Endothelial cell of umbilical vein (primary cell): Measurements from ENCODE around the gene RIPK4. TPM values are rescaled to one million over a fixed set of nuclear protein-coding genes. Genes with fewer than 3 reads are reported as not detected.

Experiments used
- BruUV-seq: library from RNA; stranded (reverse); fragments of 400-500 nt; replicated peaks from 2 replicates; lab custom pipeline; 2021; lab: Mats Ljungman, UMichigan
- CTCF ChIA-PET: fragments of 300-600, 350-600 bp; sonication (Branson Sonifier 250); formaldehyde crosslinking; loops from one replicate; lab custom pipeline; 2021; ENCODE audit warnings: antibody characterized with exemption, inconsistent platforms; lab: Charles Lee
- POLR2A ChIA-PET: fragments of 300-600, 350-600 bp; sonication (Branson Sonifier 250); formaldehyde crosslinking; loops from one replicate; lab custom pipeline; 2021; ENCODE audit warnings: antibody characterized with exemption, inconsistent platforms; lab: Charles Lee
- DNase-seq: peaks from one replicate; pipeline ENCODE4 v3.0.0-alpha.2; 2011; ENCODE audit warnings: low read depth, low spot score
- FAIRE-seq: peaks from 2 replicates; lab custom pipeline; 2011; peaks lifted over from hg19 to GRCh38; lab: Jason Lieb, UNC
- H2AFZ ChIP-seq: 2 replicates; pipeline ENCODE4 v1.6.0; 2012; ENCODE audit warnings: low read depth, low read length, control low read depth, inconsistent platforms
- H3K27ac ChIP-seq: 2 replicates; pipeline ENCODE4 v1.5.1; 2011; ENCODE audit warnings: low read depth, mild to moderate bottlenecking, control low read depth, low read length, moderate library complexity; ENCODE audit not compliant: insufficient read depth
- H3K27me3 ChIP-seq, 2 experiments: 2 replicates each; pipeline versions ENCODE4 v1.6.0 to v1.6.1; 2011; ENCODE audit warnings: low read length in 2 of 2, mixed read lengths in 1 of 2; ENCODE audit not compliant: control insufficient read depth in 2 of 2, insufficient read depth in 2 of 2
- H3K36me3 ChIP-seq, 2 experiments: 2 replicates in 1 of 2; 3 replicates in 1 of 2; pipeline ENCODE4 v1.5.1; 2011; ENCODE audit warnings: low read length in 2 of 2, mild to moderate bottlenecking in 1 of 2, moderate library complexity in 1 of 2; ENCODE audit not compliant: control insufficient read depth in 2 of 2, insufficient read depth in 2 of 2; ENCODE audit errors: extremely low read depth in 1 of 2
- H3K4me1 ChIP-seq: 3 replicates; pipeline ENCODE4 v1.5.1; 2011; ENCODE audit warnings: mild to moderate bottlenecking, low read length; ENCODE audit not compliant: control insufficient read depth, insufficient read depth; ENCODE audit errors: extremely low read depth
- H3K4me2 ChIP-seq: 2 replicates; pipeline ENCODE4 v1.6.1; 2011; ENCODE audit warnings: low read length, control low read depth, mixed read lengths; ENCODE audit not compliant: insufficient read depth
- H3K4me3 ChIP-seq, 3 experiments: fragments of 200-600 bp in 1 of 3; sonication (generic), shearing (Covaris generic) in 1 of 3; replicated peaks in 1 of 3; 2 replicates each; pipeline ENCODE4 v1.5.1; 2011 to 2016; ENCODE audit warnings: control low read depth in 3 of 3, low read length in 3 of 3, mild to moderate bottlenecking in 2 of 3, inconsistent platforms in 1 of 3, low read depth in 1 of 3, moderate library complexity in 1 of 3; ENCODE audit not compliant: insufficient read depth in 1 of 3
- H3K79me2 ChIP-seq: 2 replicates; pipeline ENCODE4 v1.6.0; 2012; ENCODE audit warnings: low read length, inconsistent platforms; ENCODE audit not compliant: control insufficient read depth, insufficient read depth
- H3K9ac ChIP-seq: replicated peaks from 2 replicates; pipeline ENCODE3; 2011; ENCODE audit warnings: low read length, control low read depth; ENCODE audit not compliant: insufficient read depth; ENCODE audit errors: extremely low read depth
- H3K9me1 ChIP-seq: replicated peaks from 3 replicates; pipeline ENCODE4 v1.6.0; 2011; ENCODE audit warnings: mild to moderate bottlenecking, low read length; ENCODE audit not compliant: control insufficient read depth, insufficient read depth; ENCODE audit errors: extremely low read depth
- H3K9me3 ChIP-seq: replicated peaks from 2 replicates; pipeline ENCODE4 v1.5.1; 2012; ENCODE audit warnings: low read length, inconsistent platforms; ENCODE audit not compliant: control insufficient read depth, insufficient read depth
- H4K20me1 ChIP-seq: replicated peaks from 2 replicates; pipeline ENCODE3; 2011; ENCODE audit warnings: mild to moderate bottlenecking, low read length; ENCODE audit not compliant: control insufficient read depth, insufficient read depth; ENCODE audit errors: extremely low read depth
- EZH2 ChIP-seq: IDR thresholded peaks from 2 replicates; pipeline ENCODE4 v1.6.1; 2012; ENCODE audit warnings: borderline replicate concordance, low read depth, mild to moderate bottlenecking, moderate library complexity, low read length, inconsistent platforms; ENCODE audit not compliant: severe bottlenecking
- FOS ChIP-seq: IDR thresholded peaks from 2 replicates; pipeline ENCODE4 v1.6.1; 2011; ENCODE audit warnings: mild to moderate bottlenecking, low read length, moderate library complexity, borderline replicate concordance; ENCODE audit not compliant: insufficient read depth
- GATA2 ChIP-seq: IDR thresholded peaks from 2 replicates; pipeline ENCODE4 v1.7.0; 2011; ENCODE audit warnings: low read depth, mild to moderate bottlenecking, moderate library complexity, mixed read lengths, low read length; ENCODE audit not compliant: insufficient read length, insufficient read depth
- JUN ChIP-seq: IDR thresholded peaks from 2 replicates; pipeline ENCODE4 v1.6.1; 2011; ENCODE audit warnings: borderline replicate concordance, low read depth; ENCODE audit not compliant: insufficient read length, insufficient read depth
- MAX ChIP-seq: IDR thresholded peaks from 2 replicates; pipeline ENCODE4 v1.6.1; 2011; ENCODE audit not compliant: insufficient read depth, insufficient read length
- MYC ChIP-seq: IDR thresholded peaks from one replicate; pipeline ENCODE4 v1.6.1; 2011; ENCODE audit warnings: mild to moderate bottlenecking, low read depth, low read length
- POLR2A ChIP-seq: IDR thresholded peaks from 2 replicates; pipeline ENCODE4 v1.6.1; 2012; ENCODE audit warnings: low read depth, mild to moderate bottlenecking, control low read depth, low read length
- POLR2AphosphoS5 ChIP-seq: IDR thresholded peaks from 2 replicates; pipeline ENCODE4 v1.6.1; 2012; ENCODE audit warnings: low read depth, mild to moderate bottlenecking, control low read depth, low read length, moderate library complexity; ENCODE audit not compliant: insufficient read depth
- dilution Hi-C: fragments of 300-500 bp; cut with MboI; formaldehyde crosslinking; loops from one replicate; pipeline ENCODE4 v1.15.0; 2019; ENCODE audit warnings: low sequenced_read_pairs; ENCODE audit not compliant: extremely low pct_ligation_motif_present
- intact Hi-C: fragments of 100-400 bp; cut with micrococcal nuclease; formaldehyde crosslinking; loops from one replicate; pipeline ENCODE4 v1.10.0; 2022
- polyA plus RNA-seq, 4 experiments: library from polyadenylated mRNA; depleted of rRNA in 3 of 4; stranded (reverse) in 3 of 4; unstranded in 1 of 4; fragments of >200 nt; gene quantifications; 2 replicates each; pipeline versions ENCODE4 v1.2.1 to v1.2.3, GENCODE V29; 2011 to 2012; ENCODE audit warnings: missing spikeins in 1 of 4
- total RNA-seq: library from RNA; stranded (reverse); gene quantifications from 2 replicates; pipeline ENCODE4 v1.2.3, GENCODE V29; 2021
- TF ChIP-seq, protein P1 (sequence below), 2 donors: IDR thresholded peaks; 1 replicate in 1 of 2; 2 replicates in 1 of 2; pipeline ENCODE4 v1.5.1; 2011; ENCODE audit warnings: low read length in 2 of 2, mild to moderate bottlenecking in 2 of 2, moderate library complexity in 2 of 2, control low read depth in 1 of 2, inconsistent platforms in 1 of 2, low read depth in 1 of 2; ENCODE audit not compliant: insufficient read depth in 1 of 2; ENCODE audit errors: extremely low read depth in 1 of 2

RIPK4 gene
- total and polyA plus RNA-seq, 2 donors (not counting 3 experiments of a cell fraction or from before 2014, with no cell fraction given) = not detected

DNA sequence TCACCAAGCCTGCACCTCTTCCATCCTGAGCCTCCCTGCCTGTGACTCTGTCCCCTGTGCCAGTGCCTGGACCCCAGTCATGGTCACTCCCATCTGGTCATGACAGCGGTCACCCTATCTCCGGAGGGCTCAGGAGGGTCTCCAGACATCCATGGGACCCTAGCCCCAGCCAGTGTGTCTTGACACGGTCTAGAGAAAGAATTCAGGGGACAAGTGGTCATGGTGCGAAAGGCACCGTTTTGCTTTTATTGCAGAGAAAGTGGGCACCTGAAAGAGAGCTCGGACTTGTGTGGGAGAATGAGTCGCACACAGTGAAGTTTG, 4.7 kb upstream of the RIPK4 start:
- Histone ChIP-seq H3K9ac (no peak overlapping the region), H4K20me1 (no peaks in the 10 kb centered on the region), H3K27me3 (peaks cover 58 to 77% of the 10 kb centered on the region in 2 experiments), H3K9me3 (no peaks in the 10 kb centered on the region), H3K4me2 (no peak overlapping the region), H3K79me2 (no peaks in the 10 kb centered on the region), H3K4me3 (no peak overlapping the region), H3K4me1 (no peaks in the 10 kb centered on the region), H3K9me1 (no peaks in the 10 kb centered on the region), H3K36me3 (no peaks in the 10 kb centered on the region), H2AFZ (no peak overlapping the region), H3K27ac (no peak overlapping the region)
- FAIRE-seq = no peak
- no peak for TF ChIP-seq MYC
- TF ChIP-seq JUN = no peak
- TF ChIP-seq FOS = no peak
- no peak for TF ChIP-seq GATA2
- dilution Hi-C loops = no loop called here
- ChIA-PET POLR2A (no interaction called here), CTCF (interaction anchor here (0.9 to 2.1 kb wide), 2 partner anchors 159 to 488 kb away, joined by 5 to 8 read pairs; no protein-coding TSS in a partner anchor)
- intact Hi-C loops = no loop called here
- BruUV-seq = no TSS peak
- no peak for DNase-seq

DNA sequence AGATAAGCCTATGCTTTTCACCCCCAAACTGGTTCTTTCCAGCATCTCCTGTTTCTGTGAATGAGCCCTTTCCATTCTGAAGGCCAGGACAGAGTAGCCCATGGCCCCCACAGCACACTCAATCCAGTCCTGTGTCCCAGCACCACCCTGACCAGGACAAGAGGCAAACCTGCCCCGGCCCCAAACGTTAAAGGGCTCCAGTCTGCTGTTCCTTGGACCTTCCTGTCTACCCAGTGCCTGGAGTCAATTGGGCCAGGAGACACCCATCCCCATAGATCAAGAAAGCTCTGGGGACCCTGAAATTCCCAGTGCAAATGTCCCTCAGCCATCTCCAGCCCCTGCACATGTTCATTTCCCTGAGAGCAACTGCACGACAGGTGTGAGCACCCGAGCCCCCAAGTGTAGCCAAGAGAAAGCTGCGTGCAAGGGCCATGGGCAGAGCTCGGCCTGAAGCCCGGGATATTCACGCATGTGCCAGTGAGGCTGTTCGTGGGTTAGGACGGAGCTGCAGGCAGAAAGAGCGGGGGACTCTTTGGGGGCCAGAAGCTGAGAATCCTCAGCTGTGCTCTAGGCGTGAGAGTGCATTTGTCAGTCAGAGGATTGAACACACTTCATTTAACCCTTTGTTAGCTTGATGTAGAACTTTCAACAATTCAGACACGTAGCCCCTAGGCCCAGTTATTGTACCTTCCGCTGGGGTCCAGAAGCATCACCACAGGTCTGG, 4.2 kb upstream of the RIPK4 start:
- FAIRE-seq (no peak), DNase-seq (no peak)
- POLR2A ChIA-PET = no interaction called here
- Histone ChIP-seq H2AFZ (no peak overlapping the region), H3K27ac (no peak overlapping the region), H3K27me3 (peaks cover 62 to 82% of the 10 kb centered on the region in 2 experiments), H3K4me2 (no peak overlapping the region), H3K9me3 (no peaks in the 10 kb centered on the region), H3K36me3 (no peaks in the 10 kb centered on the region), H3K9me1 (no peaks in the 10 kb centered on the region), H3K4me3 (no peak overlapping the region), H3K4me1 (no peaks in the 10 kb centered on the region), H3K79me2 (no peaks in the 10 kb centered on the region), H3K9ac (no peak overlapping the region), H4K20me1 (no peaks in the 10 kb centered on the region)
- CTCF ChIA-PET = interaction anchor here (0.9 to 2.1 kb wide), 2 partner anchors 158 to 488 kb away, joined by 5 to 8 read pairs; no protein-coding TSS in a partner anchor
- dilution Hi-C loops = no loop called here
- BruUV-seq = no TSS peak
- TF ChIP-seq MYC (no peak), POLR2A (no peak), POLR2AphosphoS5 (no peak), GATA2 (no peak), MAX (no peak), FOS (no peak), JUN (no peak), EZH2 (no peak)
- TF ChIP-seq, protein P1, sequence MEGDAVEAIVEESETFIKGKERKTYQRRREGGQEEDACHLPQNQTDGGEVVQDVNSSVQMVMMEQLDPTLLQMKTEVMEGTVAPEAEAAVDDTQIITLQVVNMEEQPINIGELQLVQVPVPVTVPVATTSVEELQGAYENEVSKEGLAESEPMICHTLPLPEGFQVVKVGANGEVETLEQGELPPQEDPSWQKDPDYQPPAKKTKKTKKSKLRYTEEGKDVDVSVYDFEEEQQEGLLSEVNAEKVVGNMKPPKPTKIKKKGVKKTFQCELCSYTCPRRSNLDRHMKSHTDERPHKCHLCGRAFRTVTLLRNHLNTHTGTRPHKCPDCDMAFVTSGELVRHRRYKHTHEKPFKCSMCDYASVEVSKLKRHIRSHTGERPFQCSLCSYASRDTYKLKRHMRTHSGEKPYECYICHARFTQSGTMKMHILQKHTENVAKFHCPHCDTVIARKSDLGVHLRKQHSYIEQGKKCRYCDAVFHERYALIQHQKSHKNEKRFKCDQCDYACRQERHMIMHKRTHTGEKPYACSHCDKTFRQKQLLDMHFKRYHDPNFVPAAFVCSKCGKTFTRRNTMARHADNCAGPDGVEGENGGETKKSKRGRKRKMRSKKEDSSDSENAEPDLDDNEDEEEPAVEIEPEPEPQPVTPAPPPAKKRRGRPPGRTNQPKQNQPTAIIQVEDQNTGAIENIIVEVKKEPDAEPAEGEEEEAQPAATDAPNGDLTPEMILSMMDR (IDR thresholded peaks at IDR 0.05; ENCODE audit: extremely low read depth in 1 of 2, insufficient read depth in 1 of 2, low read depth in 1 of 2, low read length in 2 of 2) = no peak
- intact Hi-C loops = no loop called here
